Endothelial cell of umbilical vein (primary cell): ENCODE results near the gene SPHK2. TPM values are rescaled to one million over a fixed set of nuclear protein-coding genes. Genes with fewer than 3 reads are reported as not detected.

Experiments used
- BruUV-seq: library from RNA; stranded (reverse); fragments of 400-500 nt; replicated peaks from 2 replicates; lab custom pipeline; 2021; lab: Mats Ljungman, UMichigan
- CTCF ChIA-PET: fragments of 300-600, 350-600 bp; sonication (Branson Sonifier 250); formaldehyde crosslinking; loops from one replicate; lab custom pipeline; 2021; ENCODE audit warnings: antibody characterized with exemption, inconsistent platforms; lab: Charles Lee
- POLR2A ChIA-PET: fragments of 300-600, 350-600 bp; sonication (Branson Sonifier 250); formaldehyde crosslinking; loops from one replicate; lab custom pipeline; 2021; ENCODE audit warnings: antibody characterized with exemption, inconsistent platforms; lab: Charles Lee
- DNase-seq: peaks from one replicate; pipeline ENCODE4 v3.0.0-alpha.2; 2011; ENCODE audit warnings: low read depth, low spot score
- FAIRE-seq: peaks from 2 replicates; lab custom pipeline; 2011; peaks lifted over from hg19 to GRCh38; lab: Jason Lieb, UNC
- H2AFZ ChIP-seq: 2 replicates; pipeline ENCODE4 v1.6.0; 2012; ENCODE audit warnings: low read depth, low read length, control low read depth, inconsistent platforms
- H3K27ac ChIP-seq: 2 replicates; pipeline ENCODE4 v1.5.1; 2011; ENCODE audit warnings: low read depth, mild to moderate bottlenecking, control low read depth, low read length, moderate library complexity; ENCODE audit not compliant: insufficient read depth
- H3K27me3 ChIP-seq, 2 experiments: 2 replicates each; pipeline versions ENCODE4 v1.6.0 to v1.6.1; 2011; ENCODE audit warnings: low read length in 2 of 2, mixed read lengths in 1 of 2; ENCODE audit not compliant: control insufficient read depth in 2 of 2, insufficient read depth in 2 of 2
- H3K36me3 ChIP-seq, 2 experiments: 2 replicates in 1 of 2; 3 replicates in 1 of 2; pipeline ENCODE4 v1.5.1; 2011; ENCODE audit warnings: low read length in 2 of 2, mild to moderate bottlenecking in 1 of 2, moderate library complexity in 1 of 2; ENCODE audit not compliant: control insufficient read depth in 2 of 2, insufficient read depth in 2 of 2; ENCODE audit errors: extremely low read depth in 1 of 2
- H3K4me1 ChIP-seq: 3 replicates; pipeline ENCODE4 v1.5.1; 2011; ENCODE audit warnings: mild to moderate bottlenecking, low read length; ENCODE audit not compliant: control insufficient read depth, insufficient read depth; ENCODE audit errors: extremely low read depth
- H3K4me2 ChIP-seq: 2 replicates; pipeline ENCODE4 v1.6.1; 2011; ENCODE audit warnings: low read length, control low read depth, mixed read lengths; ENCODE audit not compliant: insufficient read depth
- H3K4me3 ChIP-seq, 3 experiments: fragments of 200-600 bp in 1 of 3; sonication (generic), shearing (Covaris generic) in 1 of 3; replicated peaks in 1 of 3; 2 replicates each; pipeline ENCODE4 v1.5.1; 2011 to 2016; ENCODE audit warnings: control low read depth in 3 of 3, low read length in 3 of 3, mild to moderate bottlenecking in 2 of 3, inconsistent platforms in 1 of 3, low read depth in 1 of 3, moderate library complexity in 1 of 3; ENCODE audit not compliant: insufficient read depth in 1 of 3
- H3K79me2 ChIP-seq: 2 replicates; pipeline ENCODE4 v1.6.0; 2012; ENCODE audit warnings: low read length, inconsistent platforms; ENCODE audit not compliant: control insufficient read depth, insufficient read depth
- H3K9ac ChIP-seq: replicated peaks from 2 replicates; pipeline ENCODE3; 2011; ENCODE audit warnings: low read length, control low read depth; ENCODE audit not compliant: insufficient read depth; ENCODE audit errors: extremely low read depth
- H3K9me1 ChIP-seq: replicated peaks from 3 replicates; pipeline ENCODE4 v1.6.0; 2011; ENCODE audit warnings: mild to moderate bottlenecking, low read length; ENCODE audit not compliant: control insufficient read depth, insufficient read depth; ENCODE audit errors: extremely low read depth
- H3K9me3 ChIP-seq: replicated peaks from 2 replicates; pipeline ENCODE4 v1.5.1; 2012; ENCODE audit warnings: low read length, inconsistent platforms; ENCODE audit not compliant: control insufficient read depth, insufficient read depth
- H4K20me1 ChIP-seq: replicated peaks from 2 replicates; pipeline ENCODE3; 2011; ENCODE audit warnings: mild to moderate bottlenecking, low read length; ENCODE audit not compliant: control insufficient read depth, insufficient read depth; ENCODE audit errors: extremely low read depth
- EZH2 ChIP-seq: IDR thresholded peaks from 2 replicates; pipeline ENCODE4 v1.6.1; 2012; ENCODE audit warnings: borderline replicate concordance, low read depth, mild to moderate bottlenecking, moderate library complexity, low read length, inconsistent platforms; ENCODE audit not compliant: severe bottlenecking
- FOS ChIP-seq: IDR thresholded peaks from 2 replicates; pipeline ENCODE4 v1.6.1; 2011; ENCODE audit warnings: mild to moderate bottlenecking, low read length, moderate library complexity, borderline replicate concordance; ENCODE audit not compliant: insufficient read depth
- GATA2 ChIP-seq: IDR thresholded peaks from 2 replicates; pipeline ENCODE4 v1.7.0; 2011; ENCODE audit warnings: low read depth, mild to moderate bottlenecking, moderate library complexity, mixed read lengths, low read length; ENCODE audit not compliant: insufficient read length, insufficient read depth
- JUN ChIP-seq: IDR thresholded peaks from 2 replicates; pipeline ENCODE4 v1.6.1; 2011; ENCODE audit warnings: borderline replicate concordance, low read depth; ENCODE audit not compliant: insufficient read length, insufficient read depth
- MYC ChIP-seq: IDR thresholded peaks from one replicate; pipeline ENCODE4 v1.6.1; 2011; ENCODE audit warnings: mild to moderate bottlenecking, low read depth, low read length
- POLR2A ChIP-seq: IDR thresholded peaks from 2 replicates; pipeline ENCODE4 v1.6.1; 2012; ENCODE audit warnings: low read depth, mild to moderate bottlenecking, control low read depth, low read length
- POLR2AphosphoS5 ChIP-seq: IDR thresholded peaks from 2 replicates; pipeline ENCODE4 v1.6.1; 2012; ENCODE audit warnings: low read depth, mild to moderate bottlenecking, control low read depth, low read length, moderate library complexity; ENCODE audit not compliant: insufficient read depth
- dilution Hi-C: fragments of 300-500 bp; cut with MboI; formaldehyde crosslinking; loops from one replicate; pipeline ENCODE4 v1.15.0; 2019; ENCODE audit warnings: low sequenced_read_pairs; ENCODE audit not compliant: extremely low pct_ligation_motif_present
- intact Hi-C: fragments of 100-400 bp; cut with micrococcal nuclease; formaldehyde crosslinking; loops from one replicate; pipeline ENCODE4 v1.10.0; 2022
- polyA plus RNA-seq, 4 experiments: library from polyadenylated mRNA; depleted of rRNA in 3 of 4; stranded (reverse) in 3 of 4; unstranded in 1 of 4; fragments of >200 nt; gene quantifications; 2 replicates each; pipeline versions ENCODE4 v1.2.1 to v1.2.3, GENCODE V29; 2011 to 2012; ENCODE audit warnings: missing spikeins in 1 of 4
- total RNA-seq: library from RNA; stranded (reverse); gene quantifications from 2 replicates; pipeline ENCODE4 v1.2.3, GENCODE V29; 2021
- TF ChIP-seq, protein P1 (sequence below), 2 donors: IDR thresholded peaks; 1 replicate in 1 of 2; 2 replicates in 1 of 2; pipeline ENCODE4 v1.5.1; 2011; ENCODE audit warnings: low read length in 2 of 2, mild to moderate bottlenecking in 2 of 2, moderate library complexity in 2 of 2, control low read depth in 1 of 2, inconsistent platforms in 1 of 2, low read depth in 1 of 2; ENCODE audit not compliant: insufficient read depth in 1 of 2; ENCODE audit errors: extremely low read depth in 1 of 2
- TF ChIP-seq, protein P2 (sequence below): IDR thresholded peaks from 2 replicates; pipeline ENCODE4 v1.6.1; 2011; ENCODE audit not compliant: insufficient read depth, insufficient read length

Gene SPHK2
- total and polyA plus RNA-seq, 2 donors (not counting 3 experiments of a cell fraction or from before 2014, with no cell fraction given): 20.2 to 31.1 TPM

DNA sequence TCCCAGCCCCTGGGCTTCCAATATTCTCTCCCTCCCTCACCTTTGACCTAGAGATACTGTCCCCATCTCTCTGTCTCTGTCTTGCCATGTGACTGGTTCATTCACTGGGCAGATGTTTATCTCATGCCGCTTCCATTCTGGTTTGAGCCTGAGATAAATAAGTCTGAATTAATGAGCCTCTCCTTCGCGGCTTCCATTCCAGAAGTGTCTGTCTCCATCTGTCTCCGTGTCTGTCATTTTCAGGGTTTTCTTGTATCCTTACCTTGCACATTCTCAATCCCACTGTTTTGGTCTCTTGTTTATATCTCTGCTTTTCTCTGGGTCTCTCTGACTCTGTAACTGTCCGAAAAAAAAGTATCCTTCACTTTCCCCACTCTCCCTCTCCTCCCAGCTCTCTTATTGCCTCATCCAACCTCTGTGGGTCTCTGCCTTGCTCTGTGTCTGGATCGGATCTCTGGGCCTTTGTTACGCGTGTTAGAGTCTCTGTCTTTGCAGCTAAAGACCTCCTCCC is 4.3 kb downstream of the SPHK2 start:
- Histone ChIP-seq H3K79me2 (peaks cover 7% of the 10 kb centered on the region), H3K9ac (peak overlapping the region; percentile 80), H4K20me1 (no peaks in the 10 kb centered on the region), H3K36me3 (peaks cover 0 to 2% of the 10 kb centered on the region in 2 experiments), H3K9me3 (no peaks in the 10 kb centered on the region), H3K9me1 (no peaks in the 10 kb centered on the region), H3K4me1 (peaks cover 14% of the 10 kb centered on the region), H3K27me3 (no peaks in the 10 kb centered on the region), H3K27ac (peak overlapping the region; percentile 65), H3K4me2 (peak overlapping the region; percentile 84), H2AFZ (peak overlapping the region; percentile 84), H3K4me3 (peak overlapping the region in 2 of 3 experiments; percentile 17 to 53)
- CTCF ChIA-PET: interaction anchor here (0.9 kb wide), 1 partner anchor 9 kb away, joined by 4 read pairs; no protein-coding TSS in a partner anchor
- FAIRE-seq (no peak), DNase-seq (no peak)
- intact Hi-C loops (no loop called here), dilution Hi-C loops (no loop called here)
- TF ChIP-seq, protein P1, sequence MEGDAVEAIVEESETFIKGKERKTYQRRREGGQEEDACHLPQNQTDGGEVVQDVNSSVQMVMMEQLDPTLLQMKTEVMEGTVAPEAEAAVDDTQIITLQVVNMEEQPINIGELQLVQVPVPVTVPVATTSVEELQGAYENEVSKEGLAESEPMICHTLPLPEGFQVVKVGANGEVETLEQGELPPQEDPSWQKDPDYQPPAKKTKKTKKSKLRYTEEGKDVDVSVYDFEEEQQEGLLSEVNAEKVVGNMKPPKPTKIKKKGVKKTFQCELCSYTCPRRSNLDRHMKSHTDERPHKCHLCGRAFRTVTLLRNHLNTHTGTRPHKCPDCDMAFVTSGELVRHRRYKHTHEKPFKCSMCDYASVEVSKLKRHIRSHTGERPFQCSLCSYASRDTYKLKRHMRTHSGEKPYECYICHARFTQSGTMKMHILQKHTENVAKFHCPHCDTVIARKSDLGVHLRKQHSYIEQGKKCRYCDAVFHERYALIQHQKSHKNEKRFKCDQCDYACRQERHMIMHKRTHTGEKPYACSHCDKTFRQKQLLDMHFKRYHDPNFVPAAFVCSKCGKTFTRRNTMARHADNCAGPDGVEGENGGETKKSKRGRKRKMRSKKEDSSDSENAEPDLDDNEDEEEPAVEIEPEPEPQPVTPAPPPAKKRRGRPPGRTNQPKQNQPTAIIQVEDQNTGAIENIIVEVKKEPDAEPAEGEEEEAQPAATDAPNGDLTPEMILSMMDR (IDR thresholded peaks at IDR 0.05; ENCODE audit: extremely low read depth in 1 of 2, insufficient read depth in 1 of 2, low read depth in 1 of 2, low read length in 2 of 2): no peak
- no peak for TF ChIP-seq JUN
- no peak for TF ChIP-seq FOS
- TF ChIP-seq POLR2A: no peak
- TF ChIP-seq, protein P2, sequence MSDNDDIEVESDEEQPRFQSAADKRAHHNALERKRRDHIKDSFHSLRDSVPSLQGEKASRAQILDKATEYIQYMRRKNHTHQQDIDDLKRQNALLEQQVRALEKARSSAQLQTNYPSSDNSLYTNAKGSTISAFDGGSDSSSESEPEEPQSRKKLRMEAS: no peak
- no peak for TF ChIP-seq GATA2
- no peak for TF ChIP-seq POLR2AphosphoS5
- TF ChIP-seq MYC: no peak
- no peak for TF ChIP-seq EZH2
- no TSS peak for BruUV-seq
- POLR2A ChIA-PET: interaction anchor here (0.7 kb wide), 1 partner anchor 128 kb away, joined by 3 read pairs; no protein-coding TSS in a partner anchor
